Islet of Langerhans (tissue), 1 donor: Measurements from ENCODE around the gene TTYH3.

ENCODE experiments used
- FAIRE-seq: peaks from one replicate; lab custom pipeline; 2011; peaks lifted over from hg19 to GRCh38; lab: Jason Lieb, UNC

Gene TTYH3

GRCh38 chr7:2710286-2710655 lies 78.5 kb downstream of the TTYH3 start:
- no peak for FAIRE-seq

DNA sequence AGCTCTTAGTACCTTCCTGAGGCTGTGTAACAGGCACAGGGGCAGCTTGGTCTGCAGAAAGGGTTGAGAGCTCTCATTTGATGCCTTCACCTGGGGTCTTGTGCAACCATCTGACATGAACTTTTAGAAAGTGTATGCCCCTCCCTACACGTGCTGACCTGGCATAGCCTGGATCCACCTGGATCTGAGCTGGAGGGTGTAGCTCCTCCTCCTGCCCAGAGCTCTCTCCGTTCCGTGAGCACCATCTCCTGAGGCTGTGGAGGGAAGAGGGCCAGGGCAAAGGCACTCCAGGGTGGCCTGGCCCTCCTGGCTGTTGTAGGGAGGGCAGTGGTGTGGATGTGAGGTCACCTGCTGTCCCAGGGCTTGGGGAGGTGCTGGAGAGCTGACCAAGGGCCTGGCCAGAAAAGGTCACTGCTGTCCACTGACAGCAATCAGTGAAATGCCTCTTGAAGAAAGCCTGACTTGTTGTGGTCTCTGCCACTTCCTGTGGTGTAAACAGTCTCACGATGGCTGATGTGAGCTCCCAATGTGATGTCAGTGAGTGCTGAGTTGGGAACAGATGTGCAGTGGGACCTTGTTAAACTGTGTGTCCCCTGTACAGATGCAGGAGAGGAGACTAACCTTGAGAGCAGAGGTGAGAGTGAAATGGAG lies 79.2 kb downstream of the TTYH3 start:
- FAIRE-seq = no peak

DNA sequence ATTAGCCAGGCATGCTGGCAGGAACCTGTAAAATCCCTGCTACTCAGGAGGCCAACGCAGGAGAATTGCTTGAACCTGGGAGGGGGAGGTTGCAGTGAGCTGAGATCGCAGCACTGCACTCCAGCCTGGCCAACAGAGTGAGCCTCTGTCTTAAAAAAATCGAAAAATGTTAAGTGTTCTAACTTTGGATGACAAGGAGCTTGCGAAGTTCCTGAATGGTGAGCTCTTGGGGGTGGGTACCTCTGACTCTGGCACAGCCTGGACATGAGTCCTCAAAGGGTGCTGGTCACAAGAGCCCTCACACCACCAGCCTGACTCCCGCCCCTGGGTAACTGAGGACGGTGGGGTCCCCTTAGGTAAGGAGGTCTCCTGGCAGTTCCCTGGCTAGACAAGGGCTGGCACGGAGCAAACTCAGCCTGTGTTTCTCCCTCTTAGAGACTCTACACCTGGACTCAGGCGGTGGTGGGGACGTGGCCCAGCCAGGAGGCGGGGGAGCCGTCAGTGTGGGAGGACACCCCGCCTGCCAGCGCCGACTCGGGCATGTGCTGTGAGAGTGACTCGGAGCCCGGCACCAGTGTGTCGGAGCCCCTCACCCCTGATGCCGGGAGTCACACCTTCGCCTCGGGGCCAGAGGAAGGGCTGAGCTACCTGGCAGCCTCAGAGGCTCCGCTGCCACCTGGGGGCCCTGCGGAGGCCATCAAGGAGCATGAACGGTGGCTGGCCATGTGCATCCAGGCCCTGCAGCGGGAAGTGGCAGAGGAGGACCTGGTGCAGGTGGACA lies 80.3 kb downstream of the TTYH3 start:
- no peak for FAIRE-seq

DNA sequence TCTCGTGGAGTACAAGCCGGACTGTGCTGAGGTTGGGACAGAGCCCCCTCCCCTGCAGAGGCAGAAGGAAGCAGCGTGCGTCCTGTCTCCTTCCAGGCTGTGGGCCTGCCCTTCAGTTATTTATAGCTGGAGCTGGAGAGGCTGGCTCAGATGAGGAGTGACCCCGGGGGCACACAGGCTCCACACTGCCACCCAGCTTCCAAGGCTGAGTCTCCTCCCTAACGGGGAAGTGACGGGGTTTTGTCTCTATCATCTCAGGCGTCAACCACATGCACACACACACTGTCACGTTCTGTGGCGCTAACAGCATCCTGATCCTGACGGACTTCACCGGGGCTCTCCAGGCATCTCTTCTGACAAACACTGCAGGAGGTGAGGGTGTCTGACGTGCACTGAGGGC lies 81.6 kb downstream of the TTYH3 start:
- FAIRE-seq = no peak

- no peak for FAIRE-seq
These were observed 82.2 kb downstream of the TTYH3 start for GRCh38 chr7:2713978-2714377.
